Heart left ventricle (tissue), 16 donors: ENCODE measurements around the gene C5AR2. TPM values are rescaled to one million over a fixed set of nuclear protein-coding genes. Genes with fewer than 3 reads are reported as not detected.
"Not testable (repeated sequence)": the region's sequence is repeated elsewhere in the genome, so short reads cannot be mapped to it uniquely, and the experiment has no call there.

Experiments
- ATAC-seq, 4 donors: fragments of 200-7000 bp; cut with Tn5 transposase; one replicate each; pipeline ENCODE4 v1.9.1; 2020 to 2022; ENCODE audit warnings: moderate library complexity in 4 of 4, mild to moderate bottlenecking in 3 of 4, moderate number of reproducible peaks in 1 of 4
- DNase-seq, 5 donors: peaks; one replicate each; pipeline ENCODE4 v3.0.0-alpha.2; 2020
- H3K27ac ChIP-seq, 12 donors: fragments of 200-600 bp; sonication (generic) in 4 of 12; one replicate each; pipeline versions ENCODE4 v1.5.0 to v1.8.0; 2016 to 2022; ENCODE audit warnings: mild to moderate bottlenecking in 2 of 12
- H3K27me3 ChIP-seq, 9 donors: fragments of 200-600 bp; sonication (generic) in 2 of 9; one replicate each; pipeline versions ENCODE4 v1.5.1 to v1.8.0; 2016 to 2022; ENCODE audit warnings: mild to moderate bottlenecking in 3 of 9
- H3K36me3 ChIP-seq, 9 donors: fragments of 200-600 bp; sonication (generic) in 2 of 9; one replicate each; pipeline versions ENCODE4 v1.5.0 to v1.8.0; 2018 to 2022; ENCODE audit warnings: mild to moderate bottlenecking in 2 of 9
- H3K4me1 ChIP-seq, 12 donors: fragments of 200-600 bp; sonication (generic) in 4 of 12; one replicate each; pipeline versions ENCODE4 v1.5.0 to v1.8.0; 2016 to 2022; ENCODE audit warnings: mild to moderate bottlenecking in 3 of 12
- H3K4me3 ChIP-seq, 12 donors: fragments of 200-600 bp; sonication (generic) in 4 of 12; one replicate each; pipeline versions ENCODE4 v1.5.0 to v1.8.0; 2017 to 2022; ENCODE audit warnings: mild to moderate bottlenecking in 9 of 12, moderate library complexity in 4 of 12
- H3K9me3 ChIP-seq, 12 donors: fragments of 200-600 bp; sonication (generic) in 4 of 12; one replicate each; pipeline versions ENCODE4 v1.5.0 to v1.8.0; 2016 to 2022; ENCODE audit warnings: mild to moderate bottlenecking in 1 of 12
- POLR2A ChIP-seq, 2 donors: fragments of 450-650 bp; IDR thresholded peaks; one replicate each; pipeline ENCODE4 v1.6.1; 2017; ENCODE audit warnings: antibody characterized with exemption in 2 of 2, mild to moderate bottlenecking in 2 of 2, moderate library complexity in 2 of 2
- WGBS, 4 donors: extraction: QIAGEN DNeasy Blood & Tissue Kit in 2 of 4; methylation state at CpG; one replicate each; pipeline versions ENCODE4 v1.1.5 to v1.1.7; 2013 to 2018; 5-methylcytosine and 5-hydroxymethylcytosine counted together
- intact Hi-C, 10 donors: fragments of 100-400 bp; cut with DNase I; formaldehyde crosslinking; loops; one replicate each; pipeline versions ENCODE4 v1.11.1 to v1.14.2; 2022
- polyA plus RNA-seq, 2 donors: library from polyadenylated mRNA; stranded (reverse); fragments of 200-250 nt; gene quantifications; one replicate each; pipeline ENCODE4 v1.2.3, GENCODE V29; 2013
- total RNA-seq, 9 donors: library from RNA; depleted of rRNA in 2 of 9; stranded (reverse); fragments of >200 nt in 2 of 9; fragmentation: NEBNext Ultra II Directional in 3 of 9; extraction: Animal tissue kit (Norgen Biotek cat#: 25700) in 3 of 9; gene quantifications; one replicate each; pipeline versions ENCODE4 v1.1.0 to v1.2.4, GENCODE V29; 2016 to 2023
- TF ChIP-seq, protein P1 (sequence below), 12 donors: fragments of 200-600 bp; sonication (generic) in 4 of 12; IDR thresholded peaks; one replicate each; pipeline versions ENCODE4 v1.5.0 to v1.8.0; 2018 to 2022; ENCODE audit warnings: antibody characterized with exemption in 12 of 12, mild to moderate bottlenecking in 5 of 12
- donor health status: ischemic (EF 13 %, LVEDD 7.1; RV severe dilation, severe dysfunction).
- donor health status: healthy with polysubstance abuse.
- donor health status: DM: no; HTN: yes; CAD: no.
- donor health status: DM: no; HTN: no; CAD: no.
- donor health status: ischemic (EF 25% LVEDD 6.9; RV normal size, moderate dysfunction).
- donor health status: ischemic (EF 25% LVEDD 5.7; RV mildly dilated, moderate dysfunction).
- donor health status: healthy.
- donor health status: DM: yes; HTN: yes; CAD: no.
- donor health status: ischemic (EF 35%, LVEDD 5.7; RV mildly dilated, moderate dysfunction).
- donor health status: nonischemic (EF 11% LVEDD 7.7; RV severe dilation, severe dysfunction).
- donor health status: DM: yes; HTN: yes; CAD: no.
- donor health status: PGD.
- donor health status: ischemic (EF 29% LVEDD 5.4; RV normal size, mild dysfunction).
- donor health status: nonischemic (EF 23%, LVEDD 6.1; RV moderate dilation, normal function).

The C5AR2 gene
- total and polyA plus RNA-seq, 11 donors = 0.12 to 3.3 (median 0.55) TPM

DNA sequence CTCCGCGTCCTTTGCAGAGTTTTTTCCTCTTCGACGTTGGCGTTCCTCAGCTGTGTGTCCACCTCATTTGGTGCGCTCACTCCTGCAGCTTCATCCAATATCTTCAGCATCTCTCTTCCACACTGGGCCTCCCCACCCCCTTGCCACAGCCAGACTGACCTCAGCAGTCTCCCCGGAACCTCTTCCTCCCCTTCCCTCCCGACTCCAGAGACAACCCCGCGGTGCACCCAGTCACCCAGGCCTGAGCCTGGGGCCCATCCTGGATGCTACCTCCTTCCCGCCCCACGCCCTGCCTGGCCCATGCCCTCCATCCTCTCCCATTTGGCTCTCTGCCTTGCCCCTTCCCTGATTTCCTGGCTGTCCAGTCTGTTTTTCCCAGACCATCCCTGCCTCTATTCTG lies 8.1 kb upstream of the C5AR2 start:
- no peaks in the 10 kb centered on the region for H3K9me3 ChIP-seq
- peak in 1 of 5 donors; percentile 27 for DNase-seq
- ATAC-seq = peak in 3 of 4 donors; percentile 56 to 66 (median 62)
- peaks cover 0 to 25% (median 0%) of the 10 kb centered on the region in 9 donors for H3K27me3 ChIP-seq
- peak overlapping the region in 5 of 12 donors; percentile 10 to 38 (median 19) for H3K4me3 ChIP-seq
- H3K27ac ChIP-seq = peak overlapping the region in 6 of 12 donors; percentile 23 to 91 (median 66)
- intact Hi-C loops = no loop called here
- peaks cover 0 to 17% (median 0%) of the 10 kb centered on the region in 12 donors for H3K4me1 ChIP-seq
- 76 to 78% (median 78%) methylated on average over 12 of the region's 12 CpGs for WGBS, 4 donors
- TF ChIP-seq, protein P1, sequence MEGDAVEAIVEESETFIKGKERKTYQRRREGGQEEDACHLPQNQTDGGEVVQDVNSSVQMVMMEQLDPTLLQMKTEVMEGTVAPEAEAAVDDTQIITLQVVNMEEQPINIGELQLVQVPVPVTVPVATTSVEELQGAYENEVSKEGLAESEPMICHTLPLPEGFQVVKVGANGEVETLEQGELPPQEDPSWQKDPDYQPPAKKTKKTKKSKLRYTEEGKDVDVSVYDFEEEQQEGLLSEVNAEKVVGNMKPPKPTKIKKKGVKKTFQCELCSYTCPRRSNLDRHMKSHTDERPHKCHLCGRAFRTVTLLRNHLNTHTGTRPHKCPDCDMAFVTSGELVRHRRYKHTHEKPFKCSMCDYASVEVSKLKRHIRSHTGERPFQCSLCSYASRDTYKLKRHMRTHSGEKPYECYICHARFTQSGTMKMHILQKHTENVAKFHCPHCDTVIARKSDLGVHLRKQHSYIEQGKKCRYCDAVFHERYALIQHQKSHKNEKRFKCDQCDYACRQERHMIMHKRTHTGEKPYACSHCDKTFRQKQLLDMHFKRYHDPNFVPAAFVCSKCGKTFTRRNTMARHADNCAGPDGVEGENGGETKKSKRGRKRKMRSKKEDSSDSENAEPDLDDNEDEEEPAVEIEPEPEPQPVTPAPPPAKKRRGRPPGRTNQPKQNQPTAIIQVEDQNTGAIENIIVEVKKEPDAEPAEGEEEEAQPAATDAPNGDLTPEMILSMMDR (IDR thresholded peaks at IDR 0.05) = no peak
- TF ChIP-seq POLR2A (IDR thresholded peaks at IDR 0.05) = no peak
- peaks cover 0 to 14% (median 0%) of the 10 kb centered on the region in 9 donors for H3K36me3 ChIP-seq

DNA sequence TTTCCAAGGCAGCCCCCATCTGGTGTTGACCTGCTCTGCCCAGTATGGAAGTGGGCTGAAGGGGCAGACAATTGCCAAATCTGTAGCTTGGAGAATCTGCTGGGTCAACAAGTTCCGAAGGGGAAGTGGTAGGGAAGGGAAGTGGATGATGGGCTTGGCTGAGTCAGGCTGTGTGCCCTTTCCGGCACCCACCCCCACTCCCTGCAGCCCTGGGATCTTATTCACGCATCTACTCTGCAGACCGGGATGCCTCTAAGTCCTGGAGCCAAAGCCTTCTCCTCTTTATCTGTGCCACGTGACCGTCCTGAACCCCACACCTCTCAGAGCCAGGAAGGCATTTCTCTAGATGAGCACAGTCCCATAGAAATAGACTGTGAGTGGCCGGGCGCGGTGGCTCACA lies 7.5 kb upstream of the C5AR2 start:
- TF ChIP-seq POLR2A (IDR thresholded peaks at IDR 0.05) = no peak
- TF ChIP-seq, protein P1 (IDR thresholded peaks at IDR 0.05) = no peak
- Histone ChIP-seq H3K27ac (peak overlapping the region in 6 of 12 donors; percentile 19 to 91 (median 66)), H3K36me3 (peaks cover 0 to 14% (median 0%) of the 10 kb centered on the region in 9 donors), H3K4me3 (peak overlapping the region in 4 of 12 donors; percentile 12 to 38 (median 22)), H3K9me3 (no peaks in the 10 kb centered on the region), H3K4me1 (peaks cover 0 to 21% (median 0%) of the 10 kb centered on the region in 12 donors), H3K27me3 (peaks cover 0 to 22% (median 0%) of the 10 kb centered on the region in 9 donors)
- ATAC-seq = peak; percentile 63 to 90 (median 84)
- intact Hi-C loops = no loop called here
- DNase-seq = peak in 4 of 5 donors; percentile 44 to 66 (median 55)
- WGBS, 4 donors = 39 to 49% (median 41%) methylated on average over 9 of the region's 9 CpGs

DNA sequence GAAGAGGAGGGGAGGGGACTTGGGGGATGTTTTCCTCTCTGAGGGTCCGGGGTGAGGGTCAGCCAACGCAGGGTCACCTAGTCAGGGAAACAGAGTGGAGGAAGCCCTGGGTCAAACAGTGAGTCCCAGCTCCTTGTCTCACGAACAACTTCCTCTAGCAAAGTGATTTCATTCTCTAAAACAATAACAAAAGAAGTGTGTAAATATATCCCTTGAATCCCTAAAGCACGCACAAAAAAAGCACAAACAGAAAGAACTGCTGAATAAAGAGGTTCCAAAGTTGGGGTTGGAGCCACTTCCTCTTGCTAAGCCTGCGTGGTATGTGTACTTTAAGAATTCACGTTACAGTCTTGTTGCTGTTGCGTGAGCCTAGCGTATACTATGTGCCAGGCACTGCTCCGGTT lies 1.5 kb upstream of the C5AR2 start:
- DNase-seq (no peak), ATAC-seq (peak; percentile 65 to 86 (median 73))
- peaks cover 0 to 32% (median 0%) of the 10 kb centered on the region in 12 donors for H3K4me1 ChIP-seq
- intact Hi-C loops = no loop called here
- no peaks in the 10 kb centered on the region for H3K9me3 ChIP-seq
- H3K27me3 ChIP-seq = peaks cover 0 to 4% (median 0%) of the 10 kb centered on the region in 9 donors
- H3K36me3 ChIP-seq = no peaks in the 10 kb centered on the region
- no peak for TF ChIP-seq POLR2A (IDR thresholded peaks at IDR 0.05)
- TF ChIP-seq, protein P1 (IDR thresholded peaks at IDR 0.05) = no peak
- peak overlapping the region in 11 of 12 donors; percentile 26 to 93 (median 60) for H3K27ac ChIP-seq
- WGBS, 4 donors = 35 to 50% (median 46%) methylated on average over 9 of the region's 9 CpGs
- H3K4me3 ChIP-seq = peak overlapping the region in 6 of 12 donors; percentile 8 to 35 (median 32)

DNA sequence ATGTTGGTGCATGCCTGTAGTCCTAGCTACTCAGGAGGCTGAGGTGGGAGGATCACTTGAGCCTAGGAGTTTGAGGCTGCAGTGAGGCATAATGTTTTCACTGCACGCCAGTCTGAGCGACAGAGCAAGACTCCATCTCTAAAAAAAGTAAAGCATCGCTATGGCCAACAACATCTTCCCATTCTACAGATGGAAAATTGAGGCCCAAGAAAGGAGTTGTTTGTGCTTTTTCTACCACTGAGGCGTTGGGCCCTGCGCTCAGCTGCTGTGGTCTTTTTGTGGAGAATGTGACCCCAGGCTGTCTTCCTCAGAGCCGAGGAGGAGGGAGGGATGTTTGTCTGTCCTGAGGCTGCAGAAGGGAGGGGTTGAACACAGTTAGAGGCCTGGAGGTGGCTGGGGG lies 485 bp upstream of the C5AR2 start:
- intact Hi-C loops = no loop called here
- peak overlapping the region in 5 of 12 donors; percentile 37 to 93 (median 72) for H3K27ac ChIP-seq
- 88 to 91% (median 90%) methylated on average over 6 of the region's 6 CpGs for WGBS, 4 donors

DNA sequence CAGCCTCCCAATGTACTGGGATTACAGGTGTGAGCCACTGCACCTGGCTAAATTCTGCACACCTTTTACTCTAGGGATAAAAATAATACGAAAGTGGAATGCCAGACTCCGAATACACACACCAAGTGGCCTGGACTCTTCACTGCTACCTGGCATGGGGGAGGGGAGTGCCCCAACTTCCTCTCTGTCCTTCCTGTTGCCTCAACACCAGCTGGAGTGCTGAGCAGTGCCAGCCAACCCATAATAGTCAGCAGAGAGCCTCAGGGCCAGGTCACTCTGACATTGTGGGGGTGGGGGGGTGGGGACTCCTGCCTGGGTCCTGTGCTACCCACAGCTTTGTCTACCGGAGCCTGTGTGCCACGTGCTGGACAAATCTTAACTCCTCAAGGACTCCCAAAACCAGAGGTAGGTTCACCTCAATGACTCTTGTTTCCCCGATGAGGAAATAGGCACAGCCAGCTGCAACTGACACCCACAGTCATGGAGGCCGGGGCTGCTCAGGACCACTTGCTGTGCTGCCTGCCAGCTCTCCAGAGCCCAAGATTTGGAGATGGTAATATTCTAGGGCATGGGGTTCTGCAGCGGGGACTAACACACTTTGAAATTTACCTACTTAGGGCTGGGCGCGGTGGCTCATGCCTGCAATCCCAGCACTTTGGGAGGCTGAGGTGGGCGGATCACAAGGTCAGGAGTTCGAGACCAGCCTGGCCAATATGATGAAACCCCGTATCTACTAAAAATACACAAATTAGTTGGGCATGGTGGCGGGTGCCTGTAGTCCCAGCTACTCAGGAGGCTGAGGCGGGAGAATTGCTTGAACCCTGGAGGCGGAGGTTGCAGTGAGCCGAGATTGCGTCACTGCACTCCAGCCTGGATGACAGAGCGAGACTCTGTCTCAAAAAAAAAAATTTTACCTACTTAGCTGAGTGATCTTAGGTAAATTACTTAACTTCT lies 5.1 kb downstream of the C5AR2 start:
- peak overlapping the region in 3 of 12 donors; percentile 19 to 83 (median 26) for H3K27ac ChIP-seq
- peak overlapping the region in 6 of 12 donors; percentile 5 to 52 (median 30) for H3K4me3 ChIP-seq
- H3K27me3 ChIP-seq, intact Hi-C loops, H3K36me3 ChIP-seq, H3K9me3 ChIP-seq: not testable (repeated sequence)
- DNase-seq = peak in 4 of 5 donors; percentile 46 to 71 (median 60)
- WGBS, 4 donors = 73 to 76% (median 76%) methylated on average over 14 to 18 of the region's 18 CpGs
- peaks cover 0 to 28% (median 0%) of the 10 kb centered on the region in 12 donors for H3K4me1 ChIP-seq
- ATAC-seq = peak; percentile 47 to 88 (median 70)

More for the DNA sequence above, 485 bp upstream of the C5AR2 start:
- Histone ChIP-seq H3K4me1 (peaks cover 0 to 40% (median 0%) of the 10 kb centered on the region in 12 donors), H3K4me3 (no peak overlapping the region), H3K27me3 (peaks cover 0 to 4% (median 0%) of the 10 kb centered on the region in 9 donors), H3K9me3 (no peaks in the 10 kb centered on the region), H3K36me3 (no peaks in the 10 kb centered on the region)
- no peak for ATAC-seq
- DNase-seq = no peak
- TF ChIP-seq POLR2A (IDR thresholded peaks at IDR 0.05) = no peak
- TF ChIP-seq, protein P1 (IDR thresholded peaks at IDR 0.05) = no peak
